CD4-positive, alpha-beta memory T cell (primary cell): ENCODE data around the gene SEMA4D. TPM values are rescaled to one million over a fixed set of nuclear protein-coding genes. Genes with fewer than 3 reads are reported as not detected.
A peak's percentile ranks its signal among the peaks of the same experiment; 100 is the strongest.
"Not testable (repeated sequence)": the region's sequence is repeated elsewhere in the genome, so short reads cannot be mapped to it uniquely, and the experiment has no call there.

ENCODE experiments used
- CTCF ChIA-PET: fragments of 350-600 bp; sonication (Branson Sonifier 250); formaldehyde crosslinking; loops from one replicate; lab custom pipeline; 2021; ENCODE audit warnings: inconsistent platforms; ENCODE audit not compliant: partially characterized antibody; lab: Charles Lee
- POLR2A ChIA-PET: fragments of 350-600 bp; sonication (Branson Sonifier 250); formaldehyde crosslinking; loops from one replicate; lab custom pipeline; 2021; ENCODE audit not compliant: partially characterized antibody; lab: Charles Lee
- DNase-seq, 5 donors: peaks; one replicate each; pipeline versions ENCODE4 v3.0.0 to v3.0.0-alpha.2; 2020 to 2022; ENCODE audit warnings: mixed read lengths in 1 of 5
- H3K27ac ChIP-seq: one replicate; pipeline ENCODE4 v1.7.0; 2013; ENCODE audit warnings: low read depth, low read length
- H3K27me3 ChIP-seq: 2 replicates; pipeline ENCODE4 v1.7.0; 2013; ENCODE audit warnings: mild to moderate bottlenecking, low read length, moderate library complexity; ENCODE audit not compliant: insufficient read depth
- H3K36me3 ChIP-seq: 2 replicates; pipeline ENCODE4 v1.7.0; 2013; ENCODE audit warnings: mild to moderate bottlenecking, low read length, moderate library complexity; ENCODE audit not compliant: insufficient read depth
- H3K4me1 ChIP-seq: 2 replicates; pipeline ENCODE4 v1.7.0; 2013; ENCODE audit warnings: mild to moderate bottlenecking, low read length, moderate library complexity; ENCODE audit not compliant: insufficient read depth
- H3K4me3 ChIP-seq, 2 donors: one replicate each; pipeline ENCODE4 v1.7.0; 2013; ENCODE audit warnings: low read length in 2 of 2, mild to moderate bottlenecking in 1 of 2
- H3K9me3 ChIP-seq, 2 donors: one replicate each; pipeline ENCODE4 v1.7.0; 2013; ENCODE audit warnings: low read length in 2 of 2, control low read depth in 1 of 2; ENCODE audit not compliant: control insufficient read depth in 1 of 2
- H3K27ac Mint-ChIP-seq, 7 donors: one replicate each; pipeline ENCODE4 v1.8.0; 2020 to 2021; ENCODE audit warnings: mixed read lengths in 7 of 7, mild to moderate bottlenecking in 6 of 7, inconsistent platforms in 3 of 7, moderate library complexity in 3 of 7
- H3K27me3 Mint-ChIP-seq, 2 donors: one replicate each; pipeline ENCODE4 v1.8.0; 2020 to 2021; ENCODE audit warnings: mixed read lengths in 2 of 2
- H3K36me3 Mint-ChIP-seq, 2 donors: one replicate each; pipeline ENCODE4 v1.8.0; 2020 to 2021; ENCODE audit warnings: mixed read lengths in 2 of 2, inconsistent platforms in 1 of 2, mild to moderate bottlenecking in 1 of 2
- H3K4me1 Mint-ChIP-seq, 4 donors: one replicate each; pipeline ENCODE4 v1.8.0; 2020 to 2021; ENCODE audit warnings: mixed read lengths in 4 of 4, mild to moderate bottlenecking in 1 of 4
- H3K4me3 Mint-ChIP-seq, 8 donors: one replicate each; pipeline ENCODE4 v1.8.0; 2020 to 2021; ENCODE audit warnings: mixed read lengths in 8 of 8, mild to moderate bottlenecking in 7 of 8, moderate library complexity in 6 of 8, inconsistent platforms in 3 of 8
- H3K9me3 Mint-ChIP-seq, 8 donors: one replicate each; pipeline ENCODE4 v1.8.0; 2020 to 2021; ENCODE audit warnings: mixed read lengths in 8 of 8, mild to moderate bottlenecking in 5 of 8, inconsistent platforms in 3 of 8, moderate library complexity in 1 of 8
- intact Hi-C: fragments of 100-400 bp; cut with micrococcal nuclease; formaldehyde crosslinking; loops from one replicate; pipeline ENCODE4 v1.15.1; 2023
- polyA plus RNA-seq, 2 donors: library from polyadenylated mRNA; unstranded; fragments of 300-500 nt; fragmentation: Illumina TruSeq; gene quantifications; one replicate each; pipeline ENCODE4 v1.2.3, GENCODE V29; 2021
- total RNA-seq, 2 experiments: library from RNA; stranded (reverse); gene quantifications; one replicate each; pipeline ENCODE4 v1.2.3, GENCODE V29; 2021

Gene SEMA4D
- total and polyA plus RNA-seq, 4 experiments from 2014 or later = 49.5 to 410 (median 280) TPM

GRCh38 chr9:89349607-89350006, 148.3 kb downstream of the SEMA4D start:
- Mint-ChIP-seq H3K9me3 (no peaks in the 10 kb centered on the region), H3K4me3 (no peak overlapping the region), H3K36me3 (peaks cover 71 to 94% of the 10 kb centered on the region in 2 donors), H3K4me1 (peaks cover 20 to 43% (median 29%) of the 10 kb centered on the region in 4 donors), H3K27me3 (no peaks in the 10 kb centered on the region), H3K27ac (peak overlapping the region in 2 of 7 donors; percentile 27 to 55)
- Histone ChIP-seq H3K36me3 (peaks cover 94% of the 10 kb centered on the region), H3K4me1 (peaks cover 19% of the 10 kb centered on the region), H3K27ac (no peak overlapping the region), H3K9me3 (no peaks in the 10 kb centered on the region), H3K27me3 (no peaks in the 10 kb centered on the region), H3K4me3 (no peak overlapping the region)
- ChIA-PET CTCF (interaction anchor here (0.7 to 3.4 kb wide), 2 partner anchors 29 to 200 kb away, joined by 4 to 11 read pairs; no protein-coding TSS in a partner anchor), POLR2A (no interaction called here)
- intact Hi-C loops = no loop called here
- no peak for DNase-seq

- Histone ChIP-seq H3K4me1 (peaks cover 15% of the 10 kb centered on the region), H3K9me3 (no peaks in the 10 kb centered on the region), H3K4me3 (no peak overlapping the region), H3K36me3 (peaks cover 80% of the 10 kb centered on the region), H3K27ac (no peak overlapping the region), H3K27me3 (no peaks in the 10 kb centered on the region)
- Mint-ChIP-seq H3K4me1 (peaks cover 28 to 46% (median 32%) of the 10 kb centered on the region in 4 donors), H3K9me3 (peaks cover 0 to 2% (median 0%) of the 10 kb centered on the region in 8 donors), H3K27me3 (no peaks in the 10 kb centered on the region), H3K36me3 (peaks cover 78 to 95% of the 10 kb centered on the region in 2 donors), H3K27ac (peak overlapping the region in 2 of 7 donors; percentile 4 to 19), H3K4me3 (no peak overlapping the region)
- DNase-seq = no peak
- intact Hi-C loops = no loop called here
- ChIA-PET POLR2A (interaction anchor here (0.7 to 1.2 kb wide), 2 partner anchors 27 to 74 kb away, joined by 3 read pairs; no protein-coding TSS in a partner anchor), CTCF (interaction anchor here (0.6 to 3.4 kb wide), 4 partner anchors 10 to 248 kb away, joined by 3 to 11 read pairs (median 3); no protein-coding TSS in a partner anchor)
Measured at GRCh38 chr9:89347651-89348050, 150.3 kb downstream of the SEMA4D start.

GRCh38 chr9:89346696-89347095, 151.2 kb downstream of the SEMA4D start:
- Mint-ChIP-seq H3K4me1 (peaks cover 22 to 41% (median 25%) of the 10 kb centered on the region in 4 donors), H3K4me3 (no peak overlapping the region), H3K9me3 (peaks cover 0 to 2% (median 0%) of the 10 kb centered on the region in 8 donors), H3K36me3 (peaks cover 83 to 95% of the 10 kb centered on the region in 2 donors), H3K27ac (peak overlapping the region in 1 of 7 donors; percentile 13), H3K27me3 (no peaks in the 10 kb centered on the region)
- Histone ChIP-seq H3K4me3 (no peak overlapping the region), H3K27me3 (no peaks in the 10 kb centered on the region), H3K9me3 (no peaks in the 10 kb centered on the region), H3K36me3 (peaks cover 84% of the 10 kb centered on the region), H3K27ac (no peak overlapping the region), H3K4me1 (peaks cover 5% of the 10 kb centered on the region)
- ChIA-PET CTCF (no interaction called here), POLR2A (no interaction called here)
- intact Hi-C loops = no loop called here
- no peak for DNase-seq

DNA sequence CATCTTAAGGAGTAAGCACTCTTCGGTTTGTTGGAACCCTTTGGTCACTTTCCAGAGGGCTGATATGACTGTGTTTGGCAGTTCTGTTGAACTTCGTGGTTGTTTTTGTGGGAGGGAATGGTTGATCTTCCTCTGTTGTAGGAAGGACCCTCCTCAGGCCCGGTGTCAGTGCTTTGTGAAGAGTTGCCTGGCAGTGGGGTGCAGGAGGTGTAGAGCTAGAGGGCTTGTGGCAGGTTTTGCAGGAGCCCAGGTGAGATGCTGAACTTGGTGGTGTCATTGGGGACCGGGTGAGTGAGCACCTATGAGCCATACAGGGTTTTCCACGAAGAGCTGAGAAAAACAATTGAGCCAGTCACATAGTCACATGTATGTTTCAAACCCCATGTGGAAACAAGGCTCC, 152.4 kb downstream of the SEMA4D start:
- Mint-ChIP-seq H3K27me3 (no peaks in the 10 kb centered on the region), H3K4me1 (peaks cover 16 to 34% (median 22%) of the 10 kb centered on the region in 4 donors), H3K4me3 (no peak overlapping the region), H3K27ac (peak overlapping the region in 5 of 7 donors; percentile 22 to 57 (median 39)), H3K36me3 (peaks cover 84 to 93% of the 10 kb centered on the region in 2 donors), H3K9me3 (peaks cover 0 to 2% (median 0%) of the 10 kb centered on the region in 8 donors)
- no peak overlapping the region for H3K4me3 ChIP-seq
- ChIA-PET POLR2A (interaction anchor here (0.6 kb wide), 1 partner anchor 32 kb away, joined by 3 read pairs; no protein-coding TSS in a partner anchor), CTCF (no interaction called here)
- H3K27me3 ChIP-seq = no peaks in the 10 kb centered on the region
- peaks cover 83% of the 10 kb centered on the region for H3K36me3 ChIP-seq
- intact Hi-C loops = no loop called here
- H3K9me3 ChIP-seq = no peaks in the 10 kb centered on the region
- no peaks in the 10 kb centered on the region for H3K4me1 ChIP-seq
- no peak for DNase-seq
- H3K27ac ChIP-seq = no peak overlapping the region

- DNase-seq = peak in 1 of 5 donors; percentile 20
- H3K27ac ChIP-seq, H3K27me3 ChIP-seq, POLR2A ChIA-PET, H3K4me3 ChIP-seq, CTCF ChIA-PET, H3K9me3 ChIP-seq, H3K9me3 Mint-ChIP-seq, H3K4me1 ChIP-seq, intact Hi-C loops, H3K27me3 Mint-ChIP-seq: not testable (repeated sequence)
- H3K4me3 Mint-ChIP-seq = peak overlapping the region in 1 of 8 donors; percentile 26
- H3K4me1 Mint-ChIP-seq = peaks cover 18 to 39% (median 24%) of the 10 kb centered on the region in 4 donors
- H3K36me3 Mint-ChIP-seq = peaks cover 87 to 93% of the 10 kb centered on the region in 2 donors
- H3K27ac Mint-ChIP-seq = peak overlapping the region in 5 of 7 donors; percentile 20 to 72 (median 33)
- peaks cover 78% of the 10 kb centered on the region for H3K36me3 ChIP-seq
Measured at GRCh38 chr9:89343812-89344211, 154.1 kb downstream of the SEMA4D start.

DNA sequence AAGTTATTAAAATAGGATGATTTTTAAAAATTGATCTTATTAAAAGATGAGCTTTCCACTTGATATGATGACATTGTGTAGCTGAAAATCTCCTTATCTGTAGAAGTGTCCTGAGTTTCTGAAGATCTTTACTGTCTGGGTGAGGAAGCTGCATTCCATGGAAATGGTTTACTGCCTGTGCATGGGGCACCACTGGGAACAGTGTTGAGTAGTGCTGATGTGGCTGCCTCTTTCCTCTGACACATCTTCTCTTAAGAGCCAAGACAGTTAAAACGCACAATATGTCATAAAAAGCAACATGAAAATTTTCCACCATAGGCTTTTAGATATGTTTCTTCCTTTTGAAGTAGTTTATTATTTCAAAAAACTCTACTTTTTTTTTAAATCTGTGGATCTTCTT, 155.0 kb downstream of the SEMA4D start:
- no peaks in the 10 kb centered on the region for H3K9me3 ChIP-seq
- no peak for DNase-seq
- peak overlapping the region in 1 of 7 donors; percentile 50 for H3K27ac Mint-ChIP-seq
- H3K27me3 ChIP-seq = no peaks in the 10 kb centered on the region
- peaks cover 0 to 2% (median 0%) of the 10 kb centered on the region in 8 donors for H3K9me3 Mint-ChIP-seq
- no peaks in the 10 kb centered on the region for H3K4me1 ChIP-seq
- ChIA-PET POLR2A (no interaction called here), CTCF (interaction anchor here (2.0 kb wide), 1 partner anchor 24 kb away, joined by 4 read pairs; the partner anchor contains the start of gene SECISBP2)
- H3K27me3 Mint-ChIP-seq = no peaks in the 10 kb centered on the region
- intact Hi-C loops = no loop called here
- no peak overlapping the region for H3K27ac ChIP-seq
- H3K36me3 Mint-ChIP-seq = peaks cover 88 to 93% of the 10 kb centered on the region in 2 donors
- peaks cover 21 to 40% (median 28%) of the 10 kb centered on the region in 4 donors for H3K4me1 Mint-ChIP-seq
- no peak overlapping the region for H3K4me3 ChIP-seq
- H3K36me3 ChIP-seq = peaks cover 75% of the 10 kb centered on the region
- H3K4me3 Mint-ChIP-seq = no peak overlapping the region

GRCh38 chr9:89342213-89342612, 155.7 kb downstream of the SEMA4D start:
- intact Hi-C loops = no loop called here
- Mint-ChIP-seq H3K27me3 (no peaks in the 10 kb centered on the region), H3K9me3 (peaks cover 0 to 2% (median 0%) of the 10 kb centered on the region in 8 donors), H3K4me1 (peaks cover 23 to 46% (median 29%) of the 10 kb centered on the region in 4 donors), H3K27ac (peak overlapping the region in 1 of 7 donors; percentile 2), H3K36me3 (peaks cover 94 to 96% of the 10 kb centered on the region in 2 donors), H3K4me3 (no peak overlapping the region)
- H3K27ac ChIP-seq = no peak overlapping the region
- no peaks in the 10 kb centered on the region for H3K9me3 ChIP-seq
- POLR2A ChIA-PET = no interaction called here
- no peaks in the 10 kb centered on the region for H3K27me3 ChIP-seq
- DNase-seq = no peak
- H3K36me3 ChIP-seq = peaks cover 76% of the 10 kb centered on the region
- no peaks in the 10 kb centered on the region for H3K4me1 ChIP-seq
- CTCF ChIA-PET = interaction anchor here (2.0 kb wide), 1 partner anchor 24 kb away, joined by 4 read pairs; the partner anchor contains the start of gene SECISBP2
- no peak overlapping the region for H3K4me3 ChIP-seq
